ENCODE measurements around the gene PDCD2.
"Not testable (repeated sequence)": the region's sequence is repeated elsewhere in the genome, so short reads cannot be mapped to it uniquely, and the experiment has no call there.

PDCD2 gene

DNA sequence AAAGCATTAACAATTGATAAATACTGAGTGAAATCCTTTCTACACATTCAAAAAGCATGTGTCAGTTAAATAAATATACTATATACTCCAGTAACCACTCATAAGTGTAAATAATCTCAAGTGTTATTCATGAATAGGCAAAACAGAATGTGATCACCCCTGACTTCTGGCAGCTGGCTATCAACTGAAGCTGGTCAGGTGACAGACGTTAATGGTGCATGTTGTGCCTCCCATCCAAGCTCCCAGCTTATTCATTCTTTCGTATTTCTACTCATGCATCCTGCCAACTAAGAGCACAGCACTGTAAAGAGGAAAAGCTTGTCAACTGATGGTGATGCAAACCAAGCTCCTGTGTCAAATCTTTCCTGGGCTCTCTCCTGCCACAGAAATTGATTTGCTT, 39.0 kb downstream of the PDCD2 start:
- DNase-seq: no peak

DNA sequence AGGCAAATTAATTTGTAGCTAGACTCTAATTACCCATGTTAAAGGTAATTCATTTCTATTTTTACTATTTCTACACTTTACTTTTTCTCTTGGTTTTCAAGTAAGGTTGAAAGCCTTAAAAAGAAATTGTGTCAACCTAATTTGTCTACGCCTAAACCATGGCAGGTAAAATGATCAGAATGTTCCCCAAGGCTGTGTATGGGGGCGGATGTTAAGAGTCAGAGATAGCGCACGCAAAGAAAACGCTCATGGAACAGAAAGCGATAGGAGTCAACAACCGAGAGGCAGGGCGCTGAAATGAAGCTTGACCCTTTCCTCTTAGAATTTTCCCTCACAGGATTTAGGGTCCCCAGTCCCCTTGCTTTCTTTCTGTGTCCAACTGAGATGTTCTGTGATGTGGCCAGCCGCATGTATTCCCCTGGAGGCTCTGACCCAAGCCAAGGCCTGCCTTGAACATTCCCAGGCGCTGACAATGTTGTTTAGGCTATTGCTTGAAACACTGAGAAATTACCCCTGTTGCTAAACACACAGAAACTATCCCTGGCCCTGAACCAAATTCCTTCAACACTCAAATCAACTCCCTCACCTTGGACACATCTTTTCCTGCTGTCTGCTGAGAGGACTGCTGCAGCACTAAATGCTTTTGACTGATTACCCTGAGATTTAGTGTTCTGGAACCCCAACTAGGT, 42.3 kb downstream of the PDCD2 start:
- no peak for DNase-seq

DNA sequence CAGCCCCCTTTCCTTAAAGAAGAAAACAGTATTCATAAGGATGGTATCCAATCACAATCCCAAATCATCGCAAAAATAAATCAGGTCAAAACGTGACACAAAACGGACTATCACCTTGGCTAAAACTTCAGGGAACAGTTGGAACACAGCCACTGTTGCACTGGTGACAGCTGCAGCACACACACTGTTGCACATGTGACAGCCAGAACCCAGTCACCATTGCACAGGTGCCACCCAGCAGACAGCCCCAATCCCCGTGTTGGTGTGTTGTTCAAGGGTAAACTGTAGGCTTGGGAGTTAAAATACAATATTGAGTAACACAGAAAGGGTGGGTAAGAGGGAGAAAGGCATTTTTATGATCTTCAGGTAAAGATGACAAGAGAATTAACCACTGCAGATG, 47.1 kb downstream of the PDCD2 start:
- DNase-seq: no peak

DNA sequence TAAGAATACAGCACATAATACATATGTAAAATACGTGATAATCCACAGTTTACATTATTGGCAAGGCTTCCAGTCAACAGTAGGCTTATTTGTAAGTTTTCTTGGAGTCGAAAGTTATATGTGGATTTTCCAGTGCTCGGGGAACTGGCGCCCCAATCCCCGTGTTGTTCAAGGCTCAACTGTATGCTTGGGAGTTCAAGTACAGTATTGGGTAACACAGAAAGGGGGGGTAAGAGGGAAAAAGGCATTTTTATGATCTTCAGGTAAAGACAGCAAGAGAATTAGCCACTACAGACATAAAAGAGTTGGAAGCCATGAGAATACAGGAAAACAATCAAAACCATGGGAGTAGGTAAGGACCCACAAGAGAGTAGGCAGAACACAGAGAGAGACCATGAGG, 47.8 kb downstream of the PDCD2 start:
- no peak for DNase-seq

DNA sequence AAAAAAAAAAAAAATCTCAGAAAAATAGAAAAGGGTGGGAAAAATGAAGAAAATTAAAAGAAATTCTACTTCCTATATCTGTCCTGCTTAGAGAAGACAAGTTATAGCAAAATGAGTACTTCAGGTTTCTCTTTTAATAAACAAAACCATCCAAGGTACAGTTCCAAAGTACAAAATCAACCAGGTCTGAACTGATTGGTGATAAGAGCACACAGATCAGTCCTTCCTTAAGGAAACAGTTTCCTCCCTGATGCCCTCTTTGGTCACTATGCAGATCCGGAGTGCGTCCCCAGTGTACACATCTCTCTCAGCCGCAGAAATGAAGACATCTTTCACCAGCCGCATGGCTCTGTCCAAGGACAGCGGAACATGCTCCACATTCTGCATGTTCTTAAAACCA, 49.4 kb downstream of the PDCD2 start:
- no peak for DNase-seq

DNA sequence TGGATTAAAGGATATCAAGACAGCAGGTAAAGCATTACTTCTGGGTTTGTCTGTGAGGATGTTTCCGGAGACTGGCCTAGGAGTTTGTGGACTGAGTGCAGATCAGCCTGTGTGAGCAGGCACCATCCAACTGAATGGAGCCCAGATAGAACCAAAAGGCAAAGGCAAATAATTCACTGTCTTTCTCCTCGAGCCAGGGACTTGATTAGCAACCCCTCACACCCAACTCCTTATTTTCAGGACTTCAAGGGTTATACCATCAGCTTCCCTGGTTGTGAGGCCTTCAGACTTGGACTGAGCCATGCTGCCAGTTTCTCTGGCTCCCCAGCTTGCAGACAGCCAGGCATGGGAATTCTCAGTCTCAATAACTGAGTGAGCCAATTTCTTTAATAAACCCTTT, 50.6 kb downstream of the PDCD2 start:
- no peak for DNase-seq

DNA sequence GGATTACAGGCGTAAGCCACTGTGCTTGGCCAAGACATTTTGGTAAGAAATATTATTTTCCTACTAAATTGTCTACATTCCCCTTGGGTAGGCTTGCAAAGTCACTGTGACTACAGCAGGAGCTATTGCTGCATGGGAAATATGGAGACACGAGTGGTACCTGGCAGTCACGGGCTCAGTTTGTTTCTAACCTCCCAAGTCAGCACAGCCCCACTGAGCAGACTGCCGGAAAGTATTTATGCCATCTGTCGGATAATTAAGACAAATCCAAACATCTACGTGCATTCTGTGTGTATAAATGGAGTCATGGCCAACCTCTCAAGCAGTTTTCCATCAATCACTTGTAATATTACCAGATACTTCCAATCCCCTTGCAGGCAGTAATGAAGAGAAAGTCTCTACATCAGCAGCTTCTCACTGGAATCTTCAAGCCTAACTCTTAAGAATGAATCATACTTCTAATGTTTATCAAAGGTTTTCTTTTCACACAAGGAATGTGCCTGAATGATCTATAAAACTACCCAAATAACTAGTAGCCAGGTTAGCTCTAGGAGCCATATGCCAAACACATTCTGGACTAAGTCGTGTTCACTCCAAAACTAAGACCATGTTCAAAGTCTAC, 51.5 kb downstream of the PDCD2 start:
- DNase-seq: no peak

DNA sequence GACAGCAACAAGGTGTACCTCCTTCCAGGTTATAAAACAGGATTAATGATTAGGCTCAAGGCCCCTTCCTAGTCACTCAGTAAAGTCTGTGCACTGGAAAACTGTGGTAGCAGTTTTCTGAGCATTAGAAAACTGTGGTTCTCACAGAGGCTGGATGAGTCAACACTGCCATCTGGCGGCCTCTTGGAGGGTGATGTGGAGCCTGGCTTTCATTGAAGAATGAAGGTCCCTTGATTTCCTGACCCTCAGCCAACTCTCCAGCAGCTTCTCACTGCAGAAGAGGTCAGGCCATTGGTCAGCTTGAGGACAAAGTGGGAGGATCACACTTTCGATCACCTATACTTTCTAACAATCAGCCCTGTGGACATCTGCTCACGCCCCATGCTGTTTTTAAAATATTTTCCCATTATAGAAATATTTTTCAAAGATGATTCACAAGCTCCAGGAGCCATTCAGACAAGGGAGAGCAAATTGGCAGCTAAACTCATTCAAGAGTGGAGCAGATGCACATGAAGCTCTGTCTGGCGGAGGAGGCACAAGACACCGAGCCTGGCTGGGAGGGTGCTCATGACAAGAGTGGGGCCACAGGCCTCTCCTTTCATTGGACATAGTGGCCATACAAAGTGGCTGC, 54.5 kb downstream of the PDCD2 start:
- DNase-seq: peak in 1 of 2 experiments; percentile 56

DNA sequence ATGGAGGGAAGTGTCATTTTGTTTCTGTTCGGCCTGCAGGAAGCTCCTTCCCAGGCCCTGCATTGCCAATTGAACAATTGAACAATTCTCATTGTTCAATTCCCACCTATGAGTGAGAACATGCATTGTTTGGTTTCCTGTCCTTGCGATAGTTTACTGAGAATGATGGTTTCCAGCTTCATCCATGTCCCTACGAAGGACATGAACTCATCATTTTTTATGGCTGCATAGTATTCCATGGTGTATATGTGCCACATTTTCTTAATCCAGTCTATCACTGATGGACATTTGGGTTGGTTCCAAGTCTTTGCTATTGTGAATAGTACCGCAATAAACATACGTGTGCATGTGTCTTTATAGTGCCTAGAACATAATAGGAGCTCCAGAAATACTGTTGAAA, 56.4 kb downstream of the PDCD2 start:
- DNase-seq: not testable (repeated sequence)

DNA sequence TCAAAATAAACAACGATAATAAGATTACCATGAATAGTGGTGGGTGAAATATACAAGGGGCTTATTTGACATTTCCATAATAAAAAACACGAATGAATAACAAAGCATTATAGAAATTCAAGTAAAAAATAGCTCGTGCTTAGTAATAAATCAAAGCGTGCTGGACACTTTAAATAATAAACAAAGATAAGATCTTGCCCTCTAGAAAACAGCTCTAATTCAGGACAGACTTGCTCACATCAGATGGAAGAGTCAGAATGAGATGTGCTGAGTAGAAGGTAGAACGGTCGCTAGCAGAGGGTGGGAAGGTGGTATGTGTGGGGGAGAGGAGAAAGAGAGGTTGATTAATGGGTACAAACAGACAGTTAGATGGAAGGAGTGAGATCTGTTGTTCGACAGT, 58.6 kb downstream of the PDCD2 start:
- DNase-seq: no peak

Data from cerebellar nuclear complex (tissue), 1 donor.